Stimulated activated CD8-positive, alpha-beta memory T cell treated with anti-CD3 and anti-CD28 coated beads, Interleukin-2, amount 100 ng/mL, for 1 hour (primary cell): ENCODE data around the gene ALDH7A1.
"Not testable (repeated sequence)": the region's sequence is repeated elsewhere in the genome, so short reads cannot be mapped to it uniquely, and the experiment has no call there.

Source experiments
- DNase-seq, 2 donors: peaks; one replicate each; pipeline ENCODE4 v3.0.0-alpha.2; 2020; ENCODE audit warnings: low read depth in 2 of 2

The ALDH7A1 gene

DNA sequence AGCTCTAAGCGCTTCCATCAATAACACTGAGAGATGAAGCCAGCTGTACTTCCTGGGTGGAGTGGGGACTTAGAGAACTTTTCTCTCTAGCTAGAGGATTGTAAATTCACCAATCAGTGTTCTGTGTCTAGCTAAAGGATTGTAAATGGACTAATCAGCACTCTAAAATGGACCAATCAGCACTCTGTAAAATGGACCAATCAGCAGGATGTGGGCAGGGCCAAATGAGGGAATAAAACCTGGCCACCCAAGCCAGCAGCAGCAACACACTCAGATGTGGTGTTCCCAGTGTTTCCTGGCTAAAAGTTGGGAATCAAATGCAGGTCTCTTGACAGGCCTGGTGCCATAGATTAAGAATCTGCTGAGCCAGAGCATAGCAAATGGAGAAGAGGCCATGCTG, 60.5 kb downstream of the ALDH7A1 start:
- DNase-seq = no peak

DNA sequence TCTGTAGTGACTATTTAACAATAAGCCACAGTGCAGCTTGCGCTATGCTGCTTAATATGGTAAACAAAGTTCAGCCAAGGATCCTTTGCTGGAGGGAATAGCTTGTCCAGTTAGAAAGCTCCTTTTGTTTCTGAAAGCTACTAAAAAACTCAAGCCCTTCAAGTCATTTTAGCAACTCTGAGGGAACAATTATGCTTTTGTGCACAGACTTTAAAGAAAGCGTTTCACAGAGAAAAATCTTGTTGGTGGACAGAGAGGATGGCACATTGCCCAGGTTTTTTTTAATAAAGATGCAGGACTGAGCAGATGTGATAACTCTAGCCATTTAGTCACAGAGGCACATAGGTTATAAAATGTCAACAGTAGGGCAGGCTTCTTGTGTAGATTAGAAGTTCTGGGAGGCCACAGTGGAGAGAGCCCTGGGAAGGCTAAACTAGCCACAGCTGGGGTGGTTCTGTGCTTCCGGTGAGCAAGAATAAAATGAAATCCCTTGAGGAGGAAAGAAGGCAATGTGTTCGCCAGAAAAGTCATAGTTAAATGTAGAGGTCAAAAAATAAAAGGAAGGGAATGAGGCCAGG, 63.4 kb downstream of the ALDH7A1 start:
- no peak for DNase-seq

DNA sequence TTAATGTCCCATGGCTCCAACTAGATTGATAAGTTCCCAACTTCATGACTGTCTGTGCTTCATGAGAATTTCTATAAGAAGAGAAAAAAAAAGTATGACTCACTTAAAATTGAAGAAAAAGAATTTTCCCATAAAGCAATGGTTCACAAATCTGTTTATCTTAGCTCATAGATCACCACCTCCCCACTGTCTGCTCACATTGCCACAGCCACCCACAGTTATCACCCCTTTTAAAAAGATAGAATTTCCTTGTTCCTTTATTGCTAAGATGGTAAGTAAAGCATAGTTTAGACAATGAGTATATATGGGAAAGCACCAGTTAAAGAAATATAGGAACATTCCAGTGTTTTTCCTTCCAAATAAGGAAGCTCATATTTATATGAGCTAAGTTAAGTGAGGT, 67.1 kb downstream of the ALDH7A1 start:
- no peak for DNase-seq

DNA sequence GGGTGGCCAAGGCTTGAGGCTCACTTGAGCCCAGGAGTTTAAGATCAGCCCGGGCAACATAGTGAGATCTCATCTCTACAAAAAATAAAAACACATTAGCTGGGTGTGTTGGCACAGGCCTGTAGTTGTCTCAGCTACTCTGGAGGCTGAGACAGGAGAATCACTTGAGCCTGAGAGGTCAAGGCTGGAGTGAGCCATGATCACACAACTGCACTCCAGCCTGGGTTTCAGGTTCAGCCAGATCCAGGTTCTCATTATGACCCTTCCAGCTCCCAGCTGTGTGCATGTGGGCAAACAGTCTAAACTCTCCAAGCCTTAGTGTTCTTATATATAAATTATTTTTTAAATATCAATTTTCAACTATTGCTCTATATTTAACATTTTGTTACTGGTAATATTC, 67.9 kb downstream of the ALDH7A1 start:
- DNase-seq = no peak

DNA sequence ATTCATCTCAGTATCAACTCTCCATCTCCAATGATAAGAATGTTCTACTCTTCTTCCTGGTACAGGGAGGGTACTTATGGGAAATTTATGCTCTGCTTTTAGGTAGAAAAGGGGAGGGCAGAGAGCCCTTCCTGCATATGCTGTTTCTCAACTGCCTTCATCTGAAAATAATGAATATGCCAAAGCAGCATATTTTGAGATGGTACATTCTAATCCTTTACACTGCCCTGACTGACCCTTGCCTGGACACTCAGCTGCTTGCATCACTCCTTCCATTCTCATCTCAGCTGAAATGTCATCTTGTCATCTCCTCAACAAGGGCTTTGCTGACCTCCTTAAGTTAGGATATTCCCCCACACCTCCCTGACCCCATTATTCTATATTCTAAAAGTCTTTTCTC, 68.5 kb downstream of the ALDH7A1 start:
- no peak for DNase-seq

DNA sequence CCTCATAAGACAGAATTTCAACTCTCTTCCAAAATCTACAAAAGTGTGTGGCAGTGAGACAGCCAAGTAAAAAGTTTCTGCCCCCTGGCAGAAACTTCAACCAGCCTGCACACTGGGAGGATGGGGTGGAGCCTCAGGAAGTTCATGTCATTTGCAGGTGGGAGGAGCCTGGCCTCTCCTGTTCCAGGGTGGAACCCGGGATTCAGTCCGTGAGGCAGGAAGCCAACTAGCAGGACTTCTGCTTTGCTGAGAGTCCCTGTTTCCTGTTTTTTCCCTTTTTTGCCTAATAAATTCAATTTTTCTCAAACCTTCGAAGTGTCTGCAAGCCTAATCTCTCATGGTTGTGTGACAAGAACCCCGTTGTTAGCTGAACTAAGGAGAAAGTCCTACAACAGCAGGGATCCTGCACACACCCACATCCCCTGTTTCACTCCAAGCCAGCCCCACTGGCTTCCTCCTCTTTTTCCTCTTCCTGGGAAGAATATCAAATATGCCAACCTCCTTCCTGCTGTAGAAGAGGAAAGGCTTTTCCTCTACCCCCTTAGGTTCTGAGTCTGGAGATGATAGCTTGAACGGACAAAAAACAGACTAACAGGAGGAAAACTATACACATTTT, 69.3 kb downstream of the ALDH7A1 start:
- DNase-seq = no peak

DNA sequence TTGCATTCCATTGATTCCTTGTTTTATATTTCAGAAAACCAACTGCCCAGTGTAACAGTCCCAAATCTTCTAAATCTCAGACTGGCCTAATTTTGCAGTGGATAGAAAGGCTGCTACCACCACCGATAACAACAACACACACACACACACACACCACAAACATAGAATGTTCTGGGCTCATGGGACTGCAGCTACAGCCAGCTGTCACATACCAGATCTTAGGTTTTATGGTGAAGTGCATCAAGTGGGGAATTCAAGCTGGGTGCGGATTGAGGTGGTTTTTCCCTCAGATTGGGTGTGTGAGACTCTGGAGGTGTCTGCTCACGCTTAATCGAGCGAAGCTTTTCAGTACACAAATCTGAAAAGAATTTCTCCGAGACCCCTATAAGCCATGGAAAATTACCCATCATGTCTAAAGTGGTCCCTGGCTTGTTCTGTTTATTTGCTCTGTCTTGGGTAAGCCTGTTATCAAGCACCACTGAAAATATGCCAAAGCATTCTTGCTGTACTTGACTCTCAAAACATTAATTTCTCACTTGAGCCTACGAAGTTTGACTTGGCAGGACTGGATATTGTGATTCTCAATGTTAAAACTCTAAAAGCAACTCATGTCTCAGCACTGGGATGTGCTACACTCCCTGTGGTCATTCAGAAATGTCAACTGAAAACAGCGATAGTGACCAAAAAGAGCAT, 71.1 kb downstream of the ALDH7A1 start:
- no peak for DNase-seq

DNA sequence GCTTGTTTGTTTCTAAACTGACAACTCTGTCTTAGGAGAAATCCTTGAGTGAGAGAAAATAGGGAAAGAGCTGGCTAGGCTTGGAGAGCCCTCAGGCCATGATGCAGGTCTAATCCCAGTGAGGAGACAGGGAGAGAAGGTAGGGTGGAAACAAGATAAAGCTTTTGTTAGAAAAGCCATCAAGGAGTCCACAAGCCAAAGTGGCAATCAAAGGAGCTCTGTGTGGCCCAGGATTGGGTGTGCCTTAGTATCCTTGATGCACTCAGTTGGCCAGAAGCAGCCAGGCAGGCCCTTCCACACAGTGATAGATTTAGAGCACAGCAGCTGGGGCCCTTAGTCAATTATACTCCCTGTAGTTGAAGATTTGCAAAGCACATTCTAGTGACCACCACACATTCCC, 73.9 kb downstream of the ALDH7A1 start:
- DNase-seq = no peak

DNA sequence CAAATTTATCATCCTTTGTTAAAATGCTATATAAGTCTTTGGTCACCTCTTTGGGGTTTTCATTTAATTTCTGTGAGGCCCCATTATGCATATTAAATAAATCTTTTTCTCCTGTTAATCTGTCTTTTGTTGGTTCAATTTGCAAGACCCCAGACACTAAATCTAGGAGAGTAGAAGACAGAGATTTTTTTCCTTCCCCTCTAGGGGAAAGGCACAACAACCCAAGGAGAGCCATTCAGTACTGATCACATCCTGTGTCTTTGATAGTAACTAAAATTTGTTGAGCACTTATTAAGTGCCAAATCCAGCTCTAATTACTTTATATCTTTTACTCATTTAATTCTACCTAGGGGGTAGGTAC, 74.4 kb downstream of the ALDH7A1 start:
- no peak for DNase-seq

DNA sequence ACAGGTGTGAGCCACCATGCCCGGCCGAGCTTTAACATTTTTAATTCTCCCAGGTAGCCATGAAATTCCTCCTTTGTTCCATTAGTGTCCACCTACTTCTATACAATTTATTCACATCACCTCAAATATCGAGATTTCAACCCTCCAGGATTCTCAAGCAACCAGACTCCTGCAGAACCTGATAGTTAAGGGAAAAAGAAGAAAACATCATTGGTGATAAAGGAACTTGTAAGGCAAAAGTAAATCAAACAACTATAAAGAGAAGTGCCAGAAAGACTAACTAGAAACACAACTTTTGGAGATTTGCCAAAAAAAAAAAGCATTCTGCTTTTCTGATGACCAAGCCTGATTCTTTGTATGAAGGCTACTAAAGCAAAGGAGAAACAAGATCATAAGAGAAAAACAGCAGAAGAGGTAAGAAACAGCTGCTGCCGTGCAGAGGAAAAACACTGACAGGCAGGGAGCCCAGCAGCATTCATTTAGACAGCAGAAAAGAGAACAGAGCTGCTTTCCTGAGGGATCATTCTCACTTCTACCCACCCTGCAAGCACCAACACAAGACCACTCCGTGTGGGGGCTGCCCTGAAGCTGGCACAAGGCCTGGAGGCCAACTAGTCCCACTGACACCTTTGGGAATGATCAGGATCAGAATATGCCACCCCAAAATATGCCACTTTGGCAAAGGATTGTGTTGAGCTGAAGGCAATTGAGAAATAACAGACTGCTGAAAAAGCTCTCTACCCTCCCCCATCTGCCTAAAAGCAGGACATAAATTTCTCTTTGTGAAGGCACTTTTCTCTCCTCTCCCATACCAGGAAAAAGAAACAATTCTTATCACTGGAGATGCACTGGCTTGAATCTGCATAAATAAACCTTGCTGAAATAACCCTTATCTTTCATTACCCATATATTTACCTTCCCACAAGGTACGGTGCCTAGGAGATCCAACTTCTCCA, 75.1 kb downstream of the ALDH7A1 start:
- DNase-seq = no peak

DNA sequence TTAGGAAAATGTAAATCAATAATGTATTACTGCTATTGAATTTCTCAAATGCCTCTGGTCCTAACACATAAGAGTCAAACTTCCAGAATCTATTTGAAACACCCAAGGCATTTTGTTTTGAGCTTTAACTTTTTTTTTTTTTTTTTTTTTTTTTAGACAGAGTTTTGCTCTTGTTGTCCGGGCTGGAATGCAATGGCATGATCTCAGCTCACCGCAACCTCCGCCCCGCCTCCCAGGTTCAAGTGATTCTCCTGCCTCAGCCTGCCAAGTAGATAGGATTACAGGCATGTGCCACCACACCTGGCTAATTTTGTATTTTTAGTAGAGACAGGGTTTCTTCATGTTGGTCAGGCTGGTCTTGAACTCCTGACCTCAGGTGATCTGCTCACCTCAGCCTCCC, 75.8 kb downstream of the ALDH7A1 start:
- DNase-seq = not testable (repeated sequence)

DNA sequence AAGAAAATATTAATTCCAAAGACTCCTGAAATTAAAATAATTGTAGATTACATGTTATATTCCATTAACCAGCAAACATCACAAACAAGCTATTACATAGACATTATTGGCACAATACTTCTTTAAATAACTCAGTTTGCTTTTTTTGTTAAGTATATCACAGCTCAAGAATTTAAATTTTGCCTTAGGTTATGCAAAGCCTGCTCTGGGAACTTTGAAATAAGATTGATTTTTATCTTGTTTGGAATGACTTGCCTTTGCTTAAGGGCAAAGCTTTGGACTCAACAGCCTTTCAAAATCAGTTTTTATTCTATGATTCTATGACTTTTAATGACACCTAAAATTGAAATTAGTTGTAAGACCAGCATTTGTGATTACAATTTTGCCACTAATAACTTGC, 78.2 kb downstream of the ALDH7A1 start:
- no peak for DNase-seq

DNA sequence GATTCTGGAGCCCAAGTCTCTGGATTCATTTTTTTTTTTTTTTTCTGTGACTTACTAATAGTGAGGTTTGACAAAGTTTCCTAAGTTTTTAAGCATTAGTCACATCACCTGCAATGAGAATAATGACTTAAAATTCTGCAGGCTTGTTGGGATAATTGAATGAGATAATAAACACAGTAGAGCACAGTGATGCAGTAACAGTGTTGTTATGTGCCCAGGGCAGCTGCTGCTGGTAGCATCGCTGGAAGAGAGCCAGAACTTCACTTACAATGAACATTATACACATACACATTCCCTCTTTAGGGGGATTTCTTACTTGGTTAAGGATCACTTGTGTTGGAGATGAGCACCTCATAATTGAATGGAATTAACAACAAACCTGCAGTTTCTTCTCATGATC, 78.9 kb downstream of the ALDH7A1 start:
- no peak for DNase-seq

DNA sequence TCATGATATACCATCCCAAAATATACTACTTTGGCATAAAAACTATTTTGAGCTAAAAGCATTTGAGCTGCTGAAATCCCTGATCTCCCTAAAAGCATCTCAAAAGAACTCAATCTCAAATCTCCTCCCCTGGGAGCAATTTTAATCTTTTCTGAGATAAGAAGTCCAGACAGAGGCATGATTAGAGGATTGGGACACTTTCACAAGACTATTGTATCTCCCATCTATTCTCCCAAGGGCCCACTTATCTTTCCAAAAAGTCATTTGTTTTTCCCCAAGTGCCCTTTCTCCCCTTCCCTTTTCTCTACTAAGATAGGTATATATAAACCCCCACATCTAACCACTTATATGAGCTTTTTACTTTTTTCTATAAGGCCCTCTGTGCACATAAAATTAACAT, 79.7 kb downstream of the ALDH7A1 start:
- DNase-seq = no peak

DNA sequence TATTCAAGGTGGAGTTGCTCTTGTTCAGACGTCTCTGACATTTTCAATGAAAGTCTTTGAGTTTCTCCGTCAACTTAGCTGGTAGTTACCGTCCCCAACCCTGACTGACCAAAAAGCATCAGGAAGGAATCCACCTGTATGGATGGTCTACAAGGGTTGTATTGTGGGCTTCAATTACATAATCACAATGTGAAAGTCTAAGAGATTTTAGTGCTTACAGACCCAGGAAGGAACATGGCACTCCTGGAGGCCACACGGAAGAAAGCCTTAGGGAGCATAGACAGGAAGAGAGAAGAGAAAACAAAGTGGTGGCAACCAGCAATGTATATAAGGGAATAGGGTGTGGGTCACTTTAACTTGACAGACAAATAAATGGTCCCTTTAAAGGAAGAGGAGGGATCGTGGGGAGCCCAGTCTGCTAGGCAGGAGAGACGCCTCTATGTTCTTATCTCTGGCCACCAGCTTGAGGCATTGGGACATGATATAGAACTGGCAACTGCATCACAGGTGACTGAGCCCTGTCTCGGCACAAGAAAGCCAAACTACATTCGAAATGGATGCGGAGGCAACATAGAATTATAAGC, 80.4 kb downstream of the ALDH7A1 start:
- no peak for DNase-seq

DNA sequence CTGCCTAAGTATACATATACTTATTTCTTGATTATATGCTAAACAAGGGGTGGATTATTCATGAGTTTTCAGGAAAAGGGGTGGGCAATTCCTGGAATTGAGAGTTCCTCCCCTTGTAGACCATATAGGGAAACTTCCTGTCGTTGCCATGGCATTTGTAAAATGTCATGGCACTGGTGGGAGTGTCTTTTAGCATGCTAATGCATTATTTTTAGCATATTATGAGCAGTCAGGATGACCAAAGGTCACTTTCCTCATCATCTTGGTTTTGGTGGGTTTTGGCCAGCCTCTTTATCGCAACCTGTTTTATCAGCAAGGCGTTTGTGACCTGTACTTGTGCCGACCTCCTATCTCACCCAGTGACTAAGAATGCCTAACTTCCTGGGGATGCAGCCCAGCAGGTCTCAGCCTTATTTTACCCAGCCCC, 80.9 kb downstream of the ALDH7A1 start:
- no peak for DNase-seq

DNA sequence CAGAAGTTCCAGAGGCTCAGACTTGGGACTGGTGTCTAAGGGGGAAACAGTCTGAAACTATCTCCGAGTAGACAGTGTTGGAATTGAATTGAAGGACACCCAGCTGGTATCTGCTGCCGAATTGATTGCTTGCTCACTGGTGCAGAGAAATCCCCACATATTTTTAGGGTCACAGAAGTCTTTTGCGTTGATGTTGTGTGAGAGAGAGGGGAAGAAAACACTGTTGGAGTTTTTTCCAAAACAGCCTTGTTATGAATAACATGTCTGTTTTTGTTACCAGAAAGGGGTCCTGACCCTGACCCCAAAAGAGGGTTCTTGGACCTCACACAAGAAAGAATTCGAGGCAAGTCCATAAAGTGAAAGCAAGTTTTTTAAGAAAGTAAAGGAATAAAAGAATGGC, 81.3 kb downstream of the ALDH7A1 start:
- no peak for DNase-seq

DNA sequence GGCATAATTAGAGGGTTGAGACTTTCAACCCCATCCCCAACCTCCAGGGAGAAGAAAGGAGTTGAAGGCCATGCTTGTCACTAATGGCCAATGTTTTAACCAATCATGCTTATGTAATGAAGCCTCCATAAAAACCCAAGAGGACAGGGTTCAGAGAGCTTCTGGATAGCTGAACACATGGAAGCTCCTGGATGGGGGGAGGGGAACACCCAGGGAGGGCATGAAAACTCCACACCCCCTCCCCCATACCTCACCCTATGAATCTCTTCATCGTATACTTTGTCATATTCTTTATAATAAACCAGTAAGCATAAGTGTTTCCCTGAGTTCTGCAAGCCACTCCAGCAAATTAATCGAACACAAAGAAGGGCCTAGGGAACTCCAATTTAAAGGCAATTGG, 81.7 kb downstream of the ALDH7A1 start:
- no peak for DNase-seq

DNA sequence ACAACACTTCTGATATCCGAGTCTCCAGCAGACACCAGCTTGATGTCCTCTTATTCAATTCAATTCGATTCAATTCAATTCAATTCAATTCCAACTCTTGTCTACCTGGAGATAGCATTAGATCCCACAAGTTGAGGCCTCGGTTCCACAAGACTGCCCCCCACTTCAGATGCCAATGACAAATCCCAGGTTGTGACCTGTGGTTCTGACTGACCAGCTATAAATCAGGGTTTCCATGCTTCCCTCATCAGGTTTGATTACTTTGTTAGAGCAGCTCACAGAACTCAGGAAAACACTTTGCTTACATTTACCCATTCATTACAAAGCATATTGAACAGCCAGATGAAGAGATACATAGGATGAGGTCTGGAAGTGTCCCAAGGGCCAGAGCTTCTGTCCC, 82.6 kb downstream of the ALDH7A1 start:
- no peak for DNase-seq

DNA sequence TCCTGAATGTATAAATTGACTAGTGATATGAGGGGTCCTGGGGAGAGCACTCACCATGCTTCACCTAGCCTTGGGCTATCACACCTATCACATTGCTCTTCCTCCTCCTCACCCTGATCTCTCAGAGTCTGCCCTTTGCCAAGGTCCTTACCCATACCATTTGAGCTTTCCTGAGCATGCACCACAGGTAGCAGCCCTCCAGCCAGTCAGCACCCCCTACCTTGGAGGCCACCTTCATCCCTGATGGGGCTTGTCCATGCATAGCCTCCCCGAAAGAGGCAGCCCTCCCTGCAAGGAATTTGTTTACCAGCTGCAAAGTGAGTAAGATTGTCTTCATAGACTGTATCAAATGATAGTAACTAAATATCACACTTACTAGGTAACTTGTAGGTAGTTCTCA, 83.1 kb downstream of the ALDH7A1 start:
- DNase-seq = no peak

DNA sequence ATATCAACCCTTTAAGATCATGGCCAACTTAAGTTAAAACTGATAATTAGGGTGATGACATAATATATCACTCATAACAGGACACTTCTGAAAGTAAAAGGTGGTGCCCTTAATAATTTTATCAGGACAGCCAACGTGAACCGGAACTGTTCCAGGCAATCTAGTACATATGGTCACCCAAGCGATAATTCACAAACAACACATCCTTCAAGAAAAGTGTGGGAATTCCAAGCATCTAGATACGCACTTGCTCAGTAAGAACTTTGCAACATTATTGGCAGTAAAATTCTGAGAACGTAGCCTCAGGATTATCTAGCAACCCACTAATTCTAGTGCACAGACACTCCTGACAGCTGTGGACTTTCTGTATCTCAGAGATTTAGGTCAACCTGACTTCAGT, 85.7 kb downstream of the ALDH7A1 start:
- DNase-seq = no peak

DNA sequence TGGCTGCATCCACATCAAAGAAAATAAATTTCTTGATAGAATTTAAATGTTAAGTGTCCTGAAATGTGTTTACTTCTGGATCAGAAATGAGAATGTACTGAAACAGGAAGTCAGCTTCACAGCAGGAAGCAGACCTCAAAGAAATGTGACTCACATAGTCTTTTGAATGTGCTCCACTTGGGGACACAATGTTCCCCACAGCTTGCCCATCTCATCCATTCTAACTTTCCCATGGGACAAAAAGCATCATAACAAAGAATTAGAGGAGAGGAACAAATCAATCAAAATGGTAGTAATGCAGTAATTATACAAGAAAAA, 86.1 kb downstream of the ALDH7A1 start:
- no peak for DNase-seq
